ENCODE measurements around the gene TMEM132C.

TMEM132C gene

GRCh38 chr12:128554546-128555304 is 287.8 kb downstream of the TMEM132C start:
- TF ChIP-seq TEAD4 (IDR thresholded peaks at IDR 0.05): no peak
- TF ChIP-seq NFIC (IDR thresholded peaks at IDR 0.05): no peak
- no peak for TF ChIP-seq YY1 (IDR thresholded peaks at IDR 0.05; ENCODE audit: low read depth)
- TF ChIP-seq MAX (IDR thresholded peaks at IDR 0.05): no peak
- TF ChIP-seq TAF1 (IDR thresholded peaks at IDR 0.05; ENCODE audit: low read depth): no peak
- no peak for TF ChIP-seq REST (IDR thresholded peaks at IDR 0.05; ENCODE audit: low read depth)
- TF ChIP-seq CEBPB (IDR thresholded peaks at IDR 0.05): no peak
- no peak for TF ChIP-seq USF1 (IDR thresholded peaks at IDR 0.05)
- TF ChIP-seq TCF12 (IDR thresholded peaks at IDR 0.05; ENCODE audit: low read depth): no peak

- no peak for TF ChIP-seq FOXM1 (IDR thresholded peaks at IDR 0.05; ENCODE audit: borderline replicate concordance, low read depth)
- no peak for TF ChIP-seq ZBTB7A (IDR thresholded peaks at IDR 0.05; ENCODE audit: low read depth)
- no peak for TF ChIP-seq TEAD4 (IDR thresholded peaks at IDR 0.05)
- TF ChIP-seq YY1 (IDR thresholded peaks at IDR 0.05; ENCODE audit: low read depth): no peak
- TF ChIP-seq RAD21 (IDR thresholded peaks at IDR 0.05; ENCODE audit: low read depth): no peak
- TF ChIP-seq TCF12 (IDR thresholded peaks at IDR 0.05; ENCODE audit: low read depth): no peak
- no peak for TF ChIP-seq EGR1 (IDR thresholded peaks at IDR 0.05)
- no peak for TF ChIP-seq USF1 (IDR thresholded peaks at IDR 0.05)
- no peak for TF ChIP-seq CEBPB (IDR thresholded peaks at IDR 0.05)
- no peak for TF ChIP-seq MAX (IDR thresholded peaks at IDR 0.05)
- no peak for TF ChIP-seq CREB1 (IDR thresholded peaks at IDR 0.05; ENCODE audit: low read depth)
- no peak for TF ChIP-seq EP300 (IDR thresholded peaks at IDR 0.05; ENCODE audit: borderline replicate concordance)
- no peak for TF ChIP-seq NFIC (IDR thresholded peaks at IDR 0.05)
- no peak for TF ChIP-seq TAF1 (IDR thresholded peaks at IDR 0.05; ENCODE audit: low read depth)
Observed at GRCh38 chr12:128557231-128557630, 290.3 kb downstream of the TMEM132C start.

GRCh38 chr12:128564956-128565355 is 298.0 kb downstream of the TMEM132C start:
- TF ChIP-seq EP300 (IDR thresholded peaks at IDR 0.05; ENCODE audit: borderline replicate concordance): no peak
- TF ChIP-seq TCF12 (IDR thresholded peaks at IDR 0.05; ENCODE audit: low read depth): no peak
- no peak for TF ChIP-seq REST (IDR thresholded peaks at IDR 0.05; ENCODE audit: low read depth)
- no peak for TF ChIP-seq NFIC (IDR thresholded peaks at IDR 0.05)
- no peak for TF ChIP-seq EGR1 (IDR thresholded peaks at IDR 0.05)
- TF ChIP-seq MAX (IDR thresholded peaks at IDR 0.05): no peak
- no peak for TF ChIP-seq TAF1 (IDR thresholded peaks at IDR 0.05; ENCODE audit: low read depth)
- TF ChIP-seq RAD21 (IDR thresholded peaks at IDR 0.05; ENCODE audit: low read depth): no peak
- TF ChIP-seq TEAD4 (IDR thresholded peaks at IDR 0.05): no peak
- TF ChIP-seq CEBPB (IDR thresholded peaks at IDR 0.05): no peak
- no peak for TF ChIP-seq FOXM1 (IDR thresholded peaks at IDR 0.05; ENCODE audit: borderline replicate concordance, low read depth)
- TF ChIP-seq YY1 (IDR thresholded peaks at IDR 0.05; ENCODE audit: low read depth): no peak
- TF ChIP-seq CREB1 (IDR thresholded peaks at IDR 0.05; ENCODE audit: low read depth): no peak
- TF ChIP-seq ZBTB7A (IDR thresholded peaks at IDR 0.05; ENCODE audit: low read depth): no peak
- no peak for TF ChIP-seq USF1 (IDR thresholded peaks at IDR 0.05)

GRCh38 chr12:128567730-128568129 is 300.8 kb downstream of the TMEM132C start:
- TF ChIP-seq FOXM1 (IDR thresholded peaks at IDR 0.05; ENCODE audit: borderline replicate concordance, low read depth): no peak

All from Ishikawa (cell line).